Limb (tissue), 2 donors: Measurements from ENCODE around the gene LNX1.

Experiments
- DNase-seq, 2 donors: peaks; one replicate each; pipeline ENCODE4 v3.0.0-alpha.2; 2016; ENCODE audit errors: extremely low spot score in 2 of 2

Gene LNX1

DNA sequence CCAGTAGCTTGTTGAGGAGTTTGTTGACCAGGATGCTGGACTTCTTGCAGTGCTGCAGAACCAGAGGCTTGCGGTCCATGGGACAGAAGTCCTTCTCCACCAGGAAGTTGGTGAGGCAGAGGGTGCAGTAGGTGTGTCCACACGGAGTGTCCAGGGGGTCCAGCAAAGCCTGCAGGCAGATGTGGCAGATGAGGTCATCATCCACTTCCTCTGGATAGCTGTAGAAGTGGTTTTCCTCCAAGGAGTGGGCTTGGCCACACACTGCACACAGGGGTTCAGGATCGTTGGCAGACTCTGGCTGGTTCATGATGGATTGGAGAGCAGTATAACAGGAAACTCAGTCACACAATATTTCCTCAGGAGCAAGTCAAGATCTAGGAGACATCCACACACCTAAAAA, 17.6 kb downstream of the LNX1 start:
- no peak for DNase-seq

DNA sequence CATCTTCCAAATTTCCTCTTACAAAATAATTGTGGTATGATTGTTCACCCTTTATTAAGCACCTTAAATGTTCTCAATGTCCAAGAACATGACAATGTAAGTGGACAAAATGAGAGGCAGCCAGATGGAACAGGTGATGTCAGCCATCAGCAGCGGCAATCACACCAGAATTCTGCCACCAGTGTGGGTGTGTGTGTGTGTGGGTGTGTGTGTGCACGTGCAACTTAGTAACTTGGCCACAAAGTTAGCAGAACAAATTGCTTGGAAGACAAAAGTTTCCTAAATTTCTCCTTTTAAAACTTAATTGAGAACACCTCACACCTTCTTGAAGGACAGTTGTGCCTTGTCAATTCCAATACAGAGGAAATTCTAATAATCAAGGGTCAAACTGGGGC, 18.7 kb downstream of the LNX1 start:
- no peak for DNase-seq

DNA sequence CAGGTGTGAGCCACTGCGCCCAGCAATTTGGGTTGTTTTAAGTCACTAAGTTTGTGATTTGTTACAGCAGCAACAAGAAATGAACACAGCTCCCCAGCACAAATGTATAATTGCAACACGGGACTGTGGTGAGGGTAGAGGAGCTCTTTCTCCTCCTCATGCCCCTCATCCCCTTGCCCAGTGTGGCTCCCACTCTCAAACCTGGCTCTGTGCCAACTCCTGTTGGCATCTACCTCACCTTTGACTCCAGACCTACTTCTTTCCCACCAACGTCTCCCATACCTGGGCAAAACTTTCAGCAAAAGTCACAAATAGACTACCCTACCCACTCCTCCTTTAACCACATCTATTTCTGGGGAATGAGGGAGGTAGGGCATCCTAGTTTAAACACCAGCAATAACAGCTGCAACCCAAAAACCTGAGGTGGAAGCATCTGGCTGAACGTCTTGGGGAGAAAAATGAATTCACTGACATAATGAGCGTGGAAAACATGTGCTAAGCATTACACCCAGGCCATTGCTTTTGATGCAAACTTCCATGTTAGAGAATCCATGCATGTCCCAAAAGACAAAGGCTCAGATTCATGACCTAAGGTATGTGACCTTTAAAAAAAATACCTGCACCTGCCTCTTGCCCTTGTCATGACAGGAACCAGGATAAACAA, 19.2 kb downstream of the LNX1 start:
- no peak for DNase-seq

DNA sequence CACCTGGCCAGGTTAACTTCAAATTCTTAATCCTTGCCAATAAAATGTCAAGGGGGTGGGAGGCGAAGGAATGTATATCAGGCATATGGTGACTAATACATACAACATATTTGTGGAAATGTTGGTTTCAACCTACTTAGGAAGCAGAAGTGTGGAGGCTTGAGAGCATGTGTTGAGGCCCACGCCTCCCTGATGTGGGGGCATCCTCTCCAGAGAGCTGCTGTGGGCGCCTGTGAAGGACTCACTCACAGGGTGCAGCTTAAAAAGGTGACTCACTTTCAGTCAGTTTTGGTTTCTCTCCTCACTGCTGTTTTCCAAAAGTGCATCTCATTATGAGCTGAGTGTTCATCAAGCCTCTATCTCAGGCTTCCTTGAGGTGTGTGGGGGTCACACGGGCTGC, 27.5 kb downstream of the LNX1 start:
- no peak for DNase-seq

DNA sequence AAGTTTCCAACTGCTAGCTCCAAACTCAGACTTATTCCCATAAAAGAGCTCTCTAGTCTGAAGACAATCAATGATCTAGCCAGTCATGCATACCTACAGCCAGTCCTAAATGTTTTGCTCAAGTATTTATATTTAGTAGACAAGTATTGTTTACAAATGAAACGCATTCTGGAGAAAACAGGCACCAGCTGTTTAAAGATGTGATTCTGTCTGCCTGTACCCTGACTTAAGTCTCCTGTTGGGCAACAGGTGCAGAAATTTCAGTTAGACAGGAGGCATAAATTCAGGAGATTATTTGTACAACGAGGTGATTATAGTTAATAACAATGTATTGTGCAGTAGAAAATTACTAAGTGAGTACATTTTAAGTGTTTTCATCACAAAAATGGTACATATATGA, 28.9 kb downstream of the LNX1 start:
- DNase-seq: no peak

DNA sequence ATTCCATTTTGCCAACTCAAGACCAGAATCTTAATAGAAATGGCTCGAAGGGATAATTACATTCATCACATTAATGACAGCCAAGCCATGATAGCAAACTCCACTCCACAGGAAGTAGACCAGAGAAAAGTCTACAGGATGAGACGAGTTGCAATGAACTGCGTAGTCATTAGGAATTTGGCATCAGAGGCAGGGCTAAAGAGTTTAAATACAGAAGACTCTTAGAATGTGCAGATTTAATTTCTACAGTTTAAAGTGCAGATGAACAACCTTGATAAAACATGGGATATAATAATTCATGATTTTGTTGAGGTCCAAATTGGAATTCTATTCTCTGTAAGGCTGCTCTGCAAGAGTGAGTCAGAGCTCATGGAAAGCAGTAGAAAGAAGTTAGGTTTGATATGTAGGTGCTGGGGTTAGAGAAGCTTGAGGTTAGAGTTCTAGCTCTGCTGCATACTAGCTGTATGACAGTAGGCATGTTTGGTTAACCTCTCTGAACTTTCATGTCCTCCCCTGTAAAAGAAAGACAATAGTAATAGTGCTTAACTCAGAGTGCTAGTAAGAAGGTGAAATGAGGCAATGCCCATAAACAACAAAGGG, 32.2 kb downstream of the LNX1 start:
- DNase-seq: no peak

DNA sequence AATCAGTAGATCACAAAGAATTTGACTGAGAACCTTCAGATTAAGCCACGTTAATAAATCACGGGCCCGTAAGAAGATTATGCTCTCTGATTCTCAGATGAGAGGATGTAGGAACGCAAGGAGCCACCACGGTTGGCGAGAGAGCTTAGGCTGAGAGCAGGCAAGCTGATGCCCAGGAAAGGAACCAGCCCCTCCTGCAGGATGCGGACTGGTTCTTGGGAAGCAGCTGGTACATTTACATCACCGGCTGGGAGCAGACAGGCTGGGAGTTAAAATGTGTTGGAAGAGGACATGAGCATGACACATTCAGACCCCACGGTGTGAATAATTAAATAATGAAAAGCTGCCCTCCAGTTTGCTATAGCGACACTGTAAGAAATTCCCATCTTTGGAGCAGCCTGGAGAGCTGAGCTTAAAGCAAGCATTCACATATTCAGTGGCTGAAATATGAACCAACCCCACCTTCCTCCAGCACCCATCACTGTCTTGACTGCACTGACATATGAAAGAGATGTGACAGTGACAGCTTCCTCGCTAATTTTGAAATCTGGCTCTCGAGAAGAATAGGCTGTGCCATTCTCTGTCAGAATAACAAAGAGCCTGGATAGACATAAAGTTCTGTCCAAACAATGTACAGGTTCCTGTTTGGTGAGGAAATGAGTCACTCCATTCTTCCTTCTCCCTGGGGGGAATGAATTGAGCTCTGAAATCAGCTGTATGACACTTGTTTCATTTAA, 33.1 kb downstream of the LNX1 start:
- DNase-seq: no peak

DNA sequence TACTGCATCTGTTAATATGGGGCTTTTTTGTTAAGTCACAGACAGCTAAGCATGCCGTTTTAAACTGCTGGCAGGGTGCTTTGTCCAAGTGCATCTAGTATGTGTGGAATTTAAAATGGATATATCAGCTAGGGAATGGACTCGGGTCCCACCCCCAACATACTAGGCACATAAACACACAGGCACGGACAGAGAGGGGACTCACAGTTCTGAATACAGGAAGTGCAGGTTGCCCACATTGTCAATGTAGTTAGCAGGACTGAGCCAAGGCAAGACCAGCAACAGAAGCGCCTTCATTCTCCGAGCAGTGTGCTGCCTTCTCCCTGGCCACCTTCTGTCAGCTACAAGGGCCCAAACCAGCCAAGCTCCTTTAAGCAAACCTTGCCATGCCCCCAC, 33.6 kb downstream of the LNX1 start:
- no peak for DNase-seq

DNA sequence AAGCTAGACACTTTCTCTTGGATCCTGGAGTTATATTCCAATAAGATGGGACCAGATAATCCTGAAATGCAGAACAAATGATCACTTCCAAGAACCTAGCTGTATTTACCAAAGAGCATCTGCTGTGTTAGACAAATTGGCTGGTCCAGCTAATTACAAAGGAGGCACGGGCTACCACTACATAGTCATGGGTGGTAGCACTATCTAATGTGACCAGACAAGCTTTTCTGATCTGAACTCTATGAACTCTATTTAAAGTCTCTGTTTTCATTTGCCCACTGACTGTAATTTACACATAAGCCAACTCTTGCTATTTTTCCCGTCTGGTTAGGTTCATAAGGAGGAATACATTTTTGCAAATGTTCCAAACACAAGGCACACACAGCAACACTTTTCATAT, 34.6 kb downstream of the LNX1 start:
- no peak for DNase-seq

DNA sequence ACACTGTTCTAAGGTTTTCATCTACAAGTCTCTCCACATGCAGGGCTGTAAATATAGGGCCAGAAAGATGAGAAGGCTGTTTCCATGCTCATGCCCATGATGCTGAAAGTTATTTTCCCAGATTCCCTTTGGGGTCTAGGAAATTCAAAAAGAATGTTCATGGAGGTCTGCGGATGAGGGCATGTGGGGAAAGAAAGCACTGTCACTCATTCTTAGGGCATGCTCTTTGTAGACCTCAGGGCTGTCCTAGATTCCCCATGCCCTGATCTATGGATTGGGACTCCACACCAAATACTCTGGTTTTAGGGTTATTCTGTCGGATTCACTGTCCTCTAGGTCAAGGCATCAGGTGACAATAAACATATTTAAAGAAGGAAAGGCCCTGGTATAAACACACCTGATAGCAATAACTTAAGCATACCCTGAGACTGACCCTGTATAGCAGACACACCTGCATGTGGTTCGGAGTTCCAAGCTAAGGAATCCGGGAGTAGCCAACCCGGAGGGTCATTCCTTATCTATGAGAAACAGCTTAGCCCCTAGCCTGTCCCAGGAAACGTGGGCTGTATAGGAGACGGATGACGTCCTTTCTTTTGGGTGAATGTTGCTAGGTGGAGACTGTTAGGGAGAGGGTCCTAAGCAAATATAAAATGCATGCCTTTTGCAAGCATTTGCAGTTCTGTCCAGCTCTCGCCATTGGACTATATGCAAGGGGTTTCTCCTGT, 37.6 kb downstream of the LNX1 start:
- no peak for DNase-seq

DNA sequence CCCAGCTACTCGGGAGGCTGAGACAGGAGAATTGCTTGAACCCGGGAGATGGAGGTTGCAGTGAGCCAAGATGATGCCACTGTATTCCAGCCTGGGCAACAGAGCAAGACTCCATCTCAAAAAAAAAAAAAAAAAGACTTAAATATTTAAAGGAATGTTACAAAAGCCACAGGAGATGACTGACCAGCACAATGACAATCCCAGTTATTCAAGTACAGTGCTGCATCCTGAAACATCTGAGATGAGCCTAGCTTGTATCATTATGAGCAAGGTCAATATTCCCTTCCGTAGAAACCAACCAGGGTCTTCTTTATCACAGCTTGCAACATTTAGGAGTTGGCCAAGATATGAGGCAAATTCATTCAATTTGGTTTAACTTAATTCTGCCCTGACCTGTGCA, 38.6 kb downstream of the LNX1 start:
- no peak for DNase-seq

DNA sequence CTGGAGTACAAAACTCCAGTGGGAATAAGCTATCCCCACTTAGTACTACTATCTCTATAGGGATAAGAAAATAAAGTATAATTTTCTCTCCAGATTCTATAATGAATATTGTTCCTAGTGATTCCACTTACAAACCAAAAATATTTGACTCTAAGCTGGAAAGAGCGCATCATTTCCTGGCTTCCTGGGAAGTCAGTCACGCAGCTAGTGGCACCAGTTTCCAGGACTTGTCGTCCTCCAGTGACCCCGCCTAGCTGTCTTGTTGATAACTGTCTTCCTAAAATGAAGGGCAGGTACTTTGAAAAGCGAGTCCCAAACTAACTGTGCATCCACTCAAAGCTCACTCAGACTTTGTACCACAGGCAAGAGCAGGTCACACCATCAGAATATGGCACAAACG, 39.3 kb downstream of the LNX1 start:
- no peak for DNase-seq

DNA sequence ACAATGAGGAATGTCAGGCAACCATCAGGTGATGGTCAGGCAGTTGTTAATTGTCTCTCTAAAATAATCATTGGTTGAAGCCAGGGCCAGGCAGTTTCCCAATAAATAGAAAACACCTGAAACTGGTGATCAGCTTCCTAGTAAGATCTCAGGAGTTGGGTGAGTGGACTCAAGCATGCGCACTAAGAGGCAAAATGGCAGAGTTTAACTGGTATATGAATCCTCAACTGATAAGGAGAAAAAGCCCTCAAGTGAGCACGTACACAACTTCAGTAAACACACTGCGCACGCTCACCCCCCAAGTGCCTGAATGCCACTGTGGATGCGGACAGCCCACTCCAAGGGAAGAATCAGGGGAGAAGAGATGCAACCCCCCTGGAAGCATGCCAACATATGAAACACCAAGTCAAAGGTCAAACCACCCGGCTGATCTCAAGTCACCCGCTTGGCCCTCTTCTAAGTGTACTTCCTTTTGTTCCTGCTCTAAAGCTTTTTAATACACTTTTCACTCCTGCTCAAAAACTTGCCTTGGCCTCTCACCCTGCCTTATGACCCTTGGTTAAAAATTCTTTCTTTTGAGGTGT, 39.9 kb downstream of the LNX1 start:
- no peak for DNase-seq

DNA sequence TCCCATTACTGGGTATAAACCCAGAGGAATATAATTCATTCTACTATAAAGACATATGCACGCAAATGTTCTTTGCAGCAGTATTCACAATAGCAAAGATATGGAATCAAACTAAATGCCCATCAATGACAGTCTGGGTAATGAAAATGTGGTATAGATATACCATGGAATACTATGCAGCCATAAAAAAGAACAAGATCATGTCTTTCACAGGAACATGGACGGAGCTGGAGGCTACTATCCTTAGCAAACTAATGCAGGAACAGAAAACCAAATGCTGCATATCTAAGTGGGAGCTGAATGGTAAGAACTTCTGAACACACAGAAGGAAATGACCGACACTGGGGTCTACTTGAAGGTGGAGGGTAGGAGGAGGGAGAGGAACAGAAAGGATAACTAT, 42.6 kb downstream of the LNX1 start:
- DNase-seq: no peak

DNA sequence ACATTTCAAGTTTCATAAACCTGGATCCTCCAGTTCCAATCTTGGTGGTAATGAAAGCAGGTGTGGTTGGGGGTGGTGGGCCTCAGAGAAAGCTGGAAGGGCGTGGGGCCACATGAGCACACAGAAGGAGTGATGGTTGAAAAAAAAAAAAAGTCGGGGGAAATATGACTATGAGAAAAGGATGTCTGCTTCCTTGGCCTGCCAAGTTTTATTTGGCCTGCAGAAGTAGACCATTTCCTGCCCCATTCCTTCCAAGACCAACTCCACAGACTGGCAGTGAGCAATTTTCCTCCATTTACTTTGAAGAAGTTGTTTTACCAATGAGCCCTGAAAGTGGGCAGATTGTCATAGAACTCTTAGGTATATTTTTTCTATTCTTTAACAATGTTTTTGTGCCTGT, 43.3 kb downstream of the LNX1 start:
- DNase-seq: no peak

DNA sequence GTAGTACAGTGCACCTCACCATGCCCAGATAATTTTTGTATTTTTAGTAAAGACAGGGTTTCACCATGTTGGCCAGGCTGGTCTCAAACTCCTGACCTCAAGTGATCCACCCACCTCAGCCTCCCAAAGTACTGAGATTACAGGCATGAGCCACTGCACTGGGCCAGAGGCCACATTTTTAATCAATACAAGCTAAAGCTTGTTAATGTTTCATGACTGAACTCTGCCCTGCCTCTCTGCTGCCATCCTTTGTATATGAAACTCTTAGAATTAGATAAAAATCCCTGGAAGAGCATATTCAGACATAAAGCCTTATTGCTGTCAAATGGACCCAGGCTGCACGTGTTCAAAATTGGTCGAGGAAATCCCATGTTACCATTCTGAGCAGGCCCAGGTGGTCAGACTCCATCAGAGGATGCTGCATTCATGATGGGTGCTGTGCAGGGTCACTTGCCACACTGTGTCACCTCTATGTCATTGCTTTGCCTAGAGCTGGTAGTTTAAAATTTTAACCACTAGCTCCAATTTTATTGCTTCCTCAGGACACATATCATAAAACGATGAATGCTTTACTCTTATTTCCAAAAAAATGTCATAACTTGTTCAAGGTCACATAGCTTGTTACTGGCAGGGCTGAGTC, 45.2 kb downstream of the LNX1 start:
- DNase-seq: no peak

DNA sequence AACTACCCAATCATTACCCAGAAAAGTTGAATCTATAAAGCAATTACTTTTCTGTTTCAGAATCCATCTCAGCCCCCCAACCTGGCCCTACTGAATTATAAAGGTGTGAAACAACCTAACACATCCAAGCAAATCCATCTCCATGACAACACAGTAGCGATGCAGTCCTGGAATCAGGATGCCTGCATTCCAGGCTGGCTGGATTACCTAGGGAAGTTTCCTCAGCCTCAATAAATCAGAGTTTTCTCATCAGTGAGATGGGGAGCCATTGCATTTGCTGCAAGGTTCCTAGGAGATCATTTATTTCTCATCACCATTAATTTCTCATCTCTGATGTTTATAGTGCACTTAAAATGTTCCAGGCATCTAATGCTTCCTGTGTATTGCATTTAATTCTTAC, 46.0 kb downstream of the LNX1 start:
- no peak for DNase-seq

DNA sequence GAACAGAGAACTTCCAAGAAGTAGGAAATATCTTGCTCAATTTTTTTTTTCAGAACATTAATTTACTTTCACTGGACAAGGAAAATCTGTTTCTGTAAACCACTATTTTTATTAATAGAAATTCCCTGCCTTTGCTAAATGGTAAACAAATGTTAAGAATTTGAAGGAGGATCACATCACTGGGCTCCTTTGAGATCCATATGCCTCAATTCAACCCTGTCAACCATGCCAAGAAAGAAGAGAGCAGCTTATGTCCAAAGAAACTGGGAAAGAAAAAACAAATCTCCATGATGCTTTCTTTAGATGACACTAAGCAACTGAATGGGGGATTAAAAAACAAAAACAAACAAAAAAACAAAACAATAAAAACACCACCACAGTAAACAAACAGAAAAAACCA, 47.7 kb downstream of the LNX1 start:
- peak in 1 of 2 donors; percentile 17 for DNase-seq

DNA sequence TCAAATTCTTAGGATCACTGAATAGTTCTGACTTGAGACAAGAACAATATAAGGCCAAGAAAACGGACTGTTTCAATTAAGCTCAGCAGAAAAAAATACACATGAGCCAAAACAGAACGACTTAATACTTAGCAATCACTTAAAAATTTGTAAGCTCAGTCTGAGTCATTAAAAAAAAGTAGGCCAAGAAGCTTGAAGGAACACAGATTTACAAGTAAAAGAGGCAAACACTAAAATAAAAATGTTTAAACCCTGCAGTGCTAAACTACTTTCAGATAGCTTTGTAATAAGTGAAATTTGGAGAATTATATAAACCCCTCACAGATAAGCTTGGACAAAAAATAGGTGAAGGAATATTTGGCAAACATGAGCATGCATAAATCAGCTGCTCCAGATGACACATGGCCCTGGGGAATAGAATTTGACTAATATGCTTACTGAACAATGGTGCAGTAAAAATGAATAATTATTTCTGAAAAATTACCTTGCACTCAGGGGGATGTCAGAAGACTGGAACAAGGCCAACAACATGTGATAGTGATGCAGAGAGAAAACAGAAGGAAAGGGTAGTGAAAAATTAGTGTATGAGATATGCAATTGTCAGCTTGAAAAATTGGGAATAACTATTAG, 49.6 kb downstream of the LNX1 start:
- no peak for DNase-seq

DNA sequence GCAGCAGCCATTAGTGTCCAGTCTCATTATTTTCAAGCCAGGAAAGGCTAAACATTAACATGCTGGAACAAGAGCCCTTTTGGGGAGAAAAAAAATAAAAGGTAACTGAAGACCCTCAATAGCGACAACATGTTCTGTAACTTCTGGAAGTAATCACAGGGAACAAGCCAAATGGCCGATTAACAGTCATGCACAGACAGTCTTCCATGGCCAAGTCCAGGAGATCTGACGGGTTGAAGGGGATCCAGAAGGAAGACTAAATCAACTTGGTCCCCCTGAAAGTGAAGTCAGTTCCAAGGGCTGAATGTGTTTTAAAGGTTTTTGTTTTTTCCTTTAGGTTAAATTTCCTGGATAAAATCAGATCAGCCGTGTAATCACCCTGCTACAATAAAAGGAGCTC, 52.5 kb downstream of the LNX1 start:
- peak in 1 of 2 donors; percentile 60 for DNase-seq

DNA sequence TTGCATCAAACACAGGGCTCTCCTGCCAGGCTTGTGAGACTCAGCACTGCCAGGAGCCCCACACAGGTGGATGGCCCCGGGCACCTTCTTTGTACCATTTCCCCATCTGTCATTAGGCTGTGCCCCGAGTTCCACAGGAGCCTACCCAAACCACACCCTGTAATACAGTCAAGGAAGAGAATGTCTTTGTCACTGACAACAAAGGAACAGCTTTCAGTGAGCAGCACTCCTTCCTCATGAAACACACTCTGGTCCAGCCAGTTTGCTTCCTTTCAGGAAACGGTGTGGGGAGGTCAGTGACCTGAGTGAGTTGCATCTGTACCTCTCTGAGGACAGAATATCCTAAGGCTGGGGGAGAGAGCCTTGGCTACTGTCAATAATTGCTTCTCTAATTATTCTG, 53.7 kb downstream of the LNX1 start:
- no peak for DNase-seq
